Measurements from ENCODE around the gene DST.

GRCh38 chr6:56486681-56487080 lies 156.0 kb downstream of the DST start:
- TF ChIP-seq CTCF (IDR thresholded peaks at IDR 0.05 in 4 of 5, conservative IDR thresholded peaks at IDR 0.05 in 1 of 5) (no peak), POLR2A (IDR thresholded peaks at IDR 0.05) (no peak)

All from gastrocnemius medialis (tissue), 4 donors.